A673 (cell line): ENCODE measurements around the gene POLD2.

Experiments
- CTCF ChIP-seq: fragments of 300-800, 200-600 bp; sonication (generic); conservative IDR thresholded peaks from 2 replicates; pipeline ENCODE4 v1.5.1; 2017; ENCODE audit warnings: low read depth, mild to moderate bottlenecking, antibody characterized with exemption, low read length, moderate library complexity, mixed read lengths
- EZH2 ChIP-seq: fragments of 200-600 bp; sonication (generic); IDR thresholded peaks from 2 replicates; pipeline ENCODE4 v1.6.1; 2017; ENCODE audit warnings: borderline replicate concordance, low read depth, mild to moderate bottlenecking, mixed read lengths, antibody characterized with exemption, low read length; ENCODE audit not compliant: poor library complexity, severe bottlenecking

GRCh38 chr7:44074349-44074695 is 49.0 kb downstream of the POLD2 start:
- TF ChIP-seq CTCF (no peak), EZH2 (no peak)
